HG03354 (cell line): Measurements from ENCODE around the gene ZNF778.
"Not testable (repeated sequence)": the region's sequence is repeated elsewhere in the genome, so short reads cannot be mapped to it uniquely, and the experiment has no call there.

Experiments
- ATAC-seq: cut with Tn5 transposase; IDR thresholded peaks from one replicate; pipeline ENCODE4 v1.9.1; 2021; ENCODE audit warnings: mild to moderate bottlenecking; ENCODE audit not compliant: unreplicated experiment, poor library complexity, severe bottlenecking

Gene ZNF778

DNA sequence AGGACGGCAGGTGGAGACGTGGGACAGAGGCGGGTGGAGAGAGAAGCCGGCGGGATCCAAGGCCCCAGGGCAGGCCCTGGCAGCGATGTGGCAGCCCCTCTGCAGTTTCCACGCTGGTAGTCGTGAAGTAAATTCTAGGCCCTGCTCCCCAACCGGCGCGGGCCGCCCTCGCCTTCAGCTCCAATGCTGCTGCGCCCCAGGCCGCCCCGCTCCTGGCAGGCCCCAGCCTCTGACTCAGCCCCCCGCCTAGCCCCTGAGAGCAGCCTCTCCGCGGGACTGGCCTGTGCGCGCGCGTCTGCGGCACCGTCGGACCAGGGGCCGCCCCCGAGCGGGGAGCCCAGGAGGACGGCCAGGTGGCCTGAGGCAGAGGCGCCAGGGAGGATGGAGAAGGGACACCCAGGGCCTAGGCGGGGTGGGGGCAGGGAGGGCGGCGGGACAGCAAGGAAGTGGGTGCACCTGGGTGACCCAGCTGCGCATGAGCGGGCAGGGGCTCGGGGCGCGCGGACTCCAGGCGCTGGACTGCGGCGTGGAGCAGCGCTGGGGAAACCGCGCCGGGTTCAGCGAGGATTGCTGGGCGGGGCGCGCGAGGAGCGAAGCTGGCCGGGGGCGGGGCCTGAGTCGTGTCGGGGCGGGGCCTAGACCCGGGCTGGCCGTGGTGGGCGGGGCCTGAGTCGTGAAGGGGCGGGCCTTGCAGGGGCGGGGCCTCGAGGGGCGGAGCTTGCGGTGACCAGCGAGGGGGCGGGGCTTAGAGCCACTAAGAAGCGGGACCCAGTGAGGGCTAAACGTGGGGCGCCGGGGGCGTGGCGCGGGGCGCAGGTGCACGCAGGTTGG is 29.6 kb downstream of the ZNF778 start:
- peak; percentile 75 for ATAC-seq

- ATAC-seq = peak; percentile 43
These were observed 30.2 kb downstream of the ZNF778 start for GRCh38 chr16:89247734-89248075.

GRCh38 chr16:89248196-89248982 is 30.9 kb downstream of the ZNF778 start:
- ATAC-seq = no peak

GRCh38 chr16:89253548-89254287 is 36.2 kb downstream of the ZNF778 start:
- no peak for ATAC-seq

- ATAC-seq = no peak
These were observed 39.2 kb downstream of the ZNF778 start for GRCh38 chr16:89256651-89257254.

- ATAC-seq = no peak
These were observed 39.8 kb downstream of the ZNF778 start for GRCh38 chr16:89257281-89257731.

DNA sequence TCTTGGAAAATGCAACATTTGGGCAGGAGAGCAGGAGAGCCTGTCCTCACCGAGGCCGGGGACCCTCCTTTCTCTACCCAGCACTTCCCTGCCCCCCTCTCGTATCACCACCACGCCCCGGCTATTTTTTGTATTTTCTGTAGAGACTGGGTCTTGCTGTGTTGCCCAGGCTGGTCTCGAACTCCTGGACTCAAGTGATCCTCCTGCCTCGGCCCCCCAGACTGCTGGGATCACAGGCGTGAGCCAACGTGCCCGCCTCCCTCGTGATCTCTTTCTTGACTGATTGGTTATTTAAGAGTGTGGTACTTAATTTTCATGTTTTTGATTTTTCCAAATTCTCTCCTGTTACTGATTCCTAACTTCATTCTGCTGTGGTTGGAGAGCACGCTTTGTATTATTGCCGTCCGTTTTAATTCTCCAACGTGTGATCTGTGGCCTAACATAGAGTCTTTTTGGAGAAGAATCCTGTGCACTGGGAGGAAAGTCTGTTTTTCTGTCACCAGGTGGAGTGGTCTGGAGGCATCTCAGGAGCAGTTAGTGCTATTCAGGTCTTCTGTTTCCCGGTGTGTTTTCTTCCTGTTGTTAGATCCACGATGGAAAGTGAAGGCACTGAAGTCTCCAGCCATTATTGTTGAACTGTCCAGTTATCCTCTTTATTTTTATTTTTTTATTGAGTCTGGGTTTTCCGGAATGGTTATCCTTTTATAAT is 40.4 kb downstream of the ZNF778 start:
- ATAC-seq = no peak

- ATAC-seq = not testable (repeated sequence)
These were observed 42.4 kb downstream of the ZNF778 start for GRCh38 chr16:89259901-89260300.

- no peak for ATAC-seq
These were observed 44.4 kb downstream of the ZNF778 start for GRCh38 chr16:89261691-89262563.

DNA sequence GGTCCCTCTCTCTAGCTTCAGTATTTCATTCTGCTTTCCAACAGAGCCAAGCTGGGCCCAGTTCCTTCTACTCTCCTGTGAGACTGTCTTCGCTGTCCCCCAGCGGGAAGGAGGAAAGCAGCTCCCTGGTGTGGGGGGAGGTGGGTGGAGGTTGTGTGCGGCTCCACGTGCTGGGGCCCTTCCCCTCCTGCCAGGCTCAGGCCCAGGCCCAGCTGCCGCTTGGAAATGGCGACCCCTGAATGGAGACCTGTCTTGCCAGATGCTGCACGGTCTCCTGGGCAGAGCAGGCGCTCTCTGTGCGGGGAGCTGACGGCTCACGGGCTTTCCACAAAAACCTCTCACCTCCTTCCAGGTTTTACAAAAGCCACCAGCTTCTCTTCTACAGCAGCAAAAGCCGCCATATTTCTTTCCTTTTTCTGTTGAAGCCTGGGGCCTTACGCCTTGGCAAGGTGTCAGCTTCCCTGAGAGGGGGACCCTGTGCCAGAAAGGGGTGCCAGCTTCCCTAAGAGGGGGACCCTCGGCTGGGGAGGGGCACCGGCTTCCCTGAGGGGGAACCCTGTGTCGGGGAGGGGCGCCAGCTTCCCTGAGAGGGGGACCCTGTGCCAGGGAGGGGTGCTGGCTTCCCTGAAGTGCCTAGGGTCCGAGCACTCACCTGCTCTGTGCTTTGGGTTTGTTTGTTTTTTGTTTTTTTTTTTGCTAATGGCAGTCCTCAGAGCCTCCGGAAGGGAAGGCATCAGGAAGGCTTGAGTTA is 47.5 kb downstream of the ZNF778 start:
- ATAC-seq = no peak

- ATAC-seq = no peak
These were observed 48.1 kb downstream of the ZNF778 start for GRCh38 chr16:89265647-89266046.

DNA sequence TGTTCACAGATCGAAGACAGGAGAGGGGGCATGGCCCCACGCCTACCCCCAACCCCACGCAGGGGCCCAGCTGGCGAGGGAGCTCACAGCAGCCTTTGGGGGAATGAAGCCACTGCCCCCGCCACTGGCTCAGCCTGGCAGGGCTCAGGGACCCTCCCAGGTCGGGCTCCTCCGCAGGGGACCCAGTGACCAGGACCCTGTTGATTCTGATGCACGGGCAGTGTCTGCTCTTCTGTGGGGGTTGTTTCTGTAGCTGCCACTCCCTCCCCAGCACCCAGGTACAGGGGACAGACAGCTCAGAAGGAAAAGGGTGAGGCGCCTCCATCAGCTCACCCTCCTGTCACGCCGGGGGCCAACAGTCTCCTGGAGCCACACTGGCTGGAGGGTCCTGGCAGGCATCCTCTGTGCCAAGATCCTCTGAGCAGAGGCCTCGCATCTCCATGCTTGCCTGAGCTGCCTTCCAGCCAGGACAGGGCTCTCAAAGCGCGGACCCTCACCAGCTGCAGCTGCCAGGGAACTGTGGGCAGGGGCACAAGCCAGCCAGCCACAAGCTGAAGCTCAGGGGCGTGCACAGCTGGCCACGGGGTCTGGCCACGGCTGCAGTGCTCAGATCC is 49.1 kb downstream of the ZNF778 start:
- ATAC-seq = no peak

GRCh38 chr16:89267746-89268145 is 50.2 kb downstream of the ZNF778 start:
- not testable (repeated sequence) for ATAC-seq

GRCh38 chr16:89268585-89268984 is 51.1 kb downstream of the ZNF778 start:
- ATAC-seq = no peak

DNA sequence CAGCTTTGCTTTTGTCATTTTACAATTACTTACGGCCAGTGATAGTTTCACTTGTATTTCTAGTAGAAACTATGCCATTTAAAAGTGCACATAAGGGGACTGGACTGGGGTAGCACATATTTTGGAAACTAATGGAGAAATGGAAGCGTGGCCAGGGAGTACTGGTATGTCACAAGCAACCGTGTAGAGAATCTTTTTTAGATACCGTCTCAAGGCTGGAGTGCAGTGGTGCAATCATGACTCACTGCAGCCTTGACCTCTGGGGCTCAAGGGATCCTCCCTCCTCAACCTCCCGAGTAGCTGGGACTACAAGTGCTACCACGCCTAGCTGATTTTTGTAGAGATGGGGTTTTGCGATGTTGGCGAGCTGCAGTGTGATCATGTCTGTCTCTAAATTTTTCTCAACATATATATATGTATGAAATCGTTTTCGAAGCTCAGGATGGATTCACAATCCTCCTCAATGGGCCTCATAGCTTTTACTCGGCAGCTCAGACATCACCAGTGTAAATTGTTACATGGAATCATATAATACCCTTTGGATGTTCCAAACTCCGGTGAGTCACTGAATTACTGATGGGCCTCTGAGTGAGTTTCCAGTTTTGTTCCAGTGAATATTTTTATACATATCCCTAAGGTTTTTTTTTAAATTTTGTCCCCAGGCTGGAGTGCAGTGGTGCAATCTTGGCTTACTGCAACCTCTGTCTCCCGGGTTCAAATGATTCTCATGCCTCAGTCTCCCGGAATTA is 51.7 kb downstream of the ZNF778 start:
- ATAC-seq = no peak

- ATAC-seq = no peak
These were observed 52.5 kb downstream of the ZNF778 start for GRCh38 chr16:89269805-89270665.
